ENCODE measurements around the gene SLC25A24.

DNA sequence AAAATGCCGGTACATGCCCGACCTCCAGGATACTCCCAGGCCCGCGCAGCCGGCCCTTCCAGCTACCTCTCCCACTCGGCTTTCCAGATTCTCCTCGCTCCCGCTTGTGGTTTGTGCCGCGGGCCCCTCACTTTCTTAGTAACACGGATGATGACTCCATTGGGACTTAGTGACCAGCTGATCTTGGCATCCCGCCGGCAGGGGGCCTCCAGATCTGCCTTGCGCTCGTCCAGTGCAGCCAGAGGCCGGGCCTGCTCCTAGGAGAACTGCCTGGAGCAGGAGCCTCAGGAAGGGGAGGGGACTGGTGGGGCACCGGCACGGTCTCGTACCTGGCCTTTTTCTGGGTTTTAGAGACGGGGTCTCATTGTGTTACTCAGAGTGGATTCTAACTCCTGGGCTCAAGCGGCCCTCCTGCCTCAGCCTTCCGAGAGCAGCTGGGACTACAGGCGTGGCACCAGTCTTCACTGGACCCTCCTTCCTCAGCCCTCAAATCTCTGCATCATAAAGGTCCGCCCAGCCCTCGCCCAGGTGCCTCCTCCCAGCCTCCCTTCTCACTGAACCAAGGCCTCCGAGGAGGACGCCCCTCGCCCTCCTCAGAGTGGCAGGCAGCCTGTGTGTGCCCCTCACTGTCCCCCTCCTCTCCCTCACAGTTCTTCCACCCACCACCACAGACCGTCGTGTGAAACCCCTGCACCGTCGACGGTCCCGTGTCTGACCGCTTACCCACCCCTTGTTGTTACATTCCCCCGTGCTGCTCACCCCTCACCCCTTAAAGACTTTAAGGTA is 78.6 kb downstream of the SLC25A24 start:
- TF ChIP-seq, protein P1, sequence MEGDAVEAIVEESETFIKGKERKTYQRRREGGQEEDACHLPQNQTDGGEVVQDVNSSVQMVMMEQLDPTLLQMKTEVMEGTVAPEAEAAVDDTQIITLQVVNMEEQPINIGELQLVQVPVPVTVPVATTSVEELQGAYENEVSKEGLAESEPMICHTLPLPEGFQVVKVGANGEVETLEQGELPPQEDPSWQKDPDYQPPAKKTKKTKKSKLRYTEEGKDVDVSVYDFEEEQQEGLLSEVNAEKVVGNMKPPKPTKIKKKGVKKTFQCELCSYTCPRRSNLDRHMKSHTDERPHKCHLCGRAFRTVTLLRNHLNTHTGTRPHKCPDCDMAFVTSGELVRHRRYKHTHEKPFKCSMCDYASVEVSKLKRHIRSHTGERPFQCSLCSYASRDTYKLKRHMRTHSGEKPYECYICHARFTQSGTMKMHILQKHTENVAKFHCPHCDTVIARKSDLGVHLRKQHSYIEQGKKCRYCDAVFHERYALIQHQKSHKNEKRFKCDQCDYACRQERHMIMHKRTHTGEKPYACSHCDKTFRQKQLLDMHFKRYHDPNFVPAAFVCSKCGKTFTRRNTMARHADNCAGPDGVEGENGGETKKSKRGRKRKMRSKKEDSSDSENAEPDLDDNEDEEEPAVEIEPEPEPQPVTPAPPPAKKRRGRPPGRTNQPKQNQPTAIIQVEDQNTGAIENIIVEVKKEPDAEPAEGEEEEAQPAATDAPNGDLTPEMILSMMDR (IDR thresholded peaks at IDR 0.05; ENCODE audit: borderline replicate concordance, extremely low read depth, low read length, poor library complexity, severe bottlenecking), result no peak
- no peak for TF ChIP-seq EZH2 (IDR thresholded peaks at IDR 0.05; ENCODE audit: borderline replicate concordance, low read depth, low read length, severe bottlenecking)

All from DND-41 (cell line).